GM19099 (cell line): Measurements from ENCODE around the gene BUB1.
A peak's percentile ranks its signal among the peaks of the same experiment; 100 is the strongest.

Source experiments
- POLR2A ChIP-seq: IDR thresholded peaks from 3 replicates; pipeline ENCODE4 v1.6.1; 2011; ENCODE audit warnings: low read depth; ENCODE audit not compliant: insufficient read length; ENCODE audit errors: extremely low read depth

BUB1 gene

GRCh38 chr2:110707386-110707965 lies 29.6 kb upstream of the BUB1 start:
- no peak for TF ChIP-seq POLR2A

- no peak for TF ChIP-seq POLR2A
These were observed 24.9 kb upstream of the BUB1 start for GRCh38 chr2:110702514-110703380.

- no peak for TF ChIP-seq POLR2A
These were observed 13.9 kb upstream of the BUB1 start for GRCh38 chr2:110691612-110692258.

- no peak for TF ChIP-seq POLR2A
These were observed 12.5 kb upstream of the BUB1 start for GRCh38 chr2:110690083-110690965.

- no peak for TF ChIP-seq POLR2A
These were observed 10.8 kb upstream of the BUB1 start for GRCh38 chr2:110688594-110689091.

GRCh38 chr2:110682872-110683271 lies 5.0 kb upstream of the BUB1 start:
- TF ChIP-seq POLR2A, result no peak

- TF ChIP-seq POLR2A, result no peak
These were observed 4.4 kb upstream of the BUB1 start for GRCh38 chr2:110682267-110682666.

GRCh38 chr2:110680709-110681108 lies 2.8 kb upstream of the BUB1 start:
- TF ChIP-seq POLR2A, result no peak

- TF ChIP-seq POLR2A, result no peak
These were observed 2.0 kb upstream of the BUB1 start for GRCh38 chr2:110679865-110680264.

- TF ChIP-seq POLR2A, result no peak
These were observed 1.5 kb upstream of the BUB1 start for GRCh38 chr2:110679337-110679707.

GRCh38 chr2:110678457-110679336 lies 834 bp upstream of the BUB1 start:
- TF ChIP-seq POLR2A, result no peak

- TF ChIP-seq POLR2A, result no peak
These were observed 783 bp downstream of the BUB1 start for GRCh38 chr2:110677080-110677479.

GRCh38 chr2:110675679-110676078 lies 2.2 kb downstream of the BUB1 start:
- TF ChIP-seq POLR2A, result no peak

- TF ChIP-seq POLR2A, result peak; percentile 32
These were observed 3.0 kb downstream of the BUB1 start for GRCh38 chr2:110674620-110675555.
